T-helper 17 cell (primary cell): ENCODE measurements around the gene FCER2. TPM values are rescaled to one million over a fixed set of nuclear protein-coding genes. Genes with fewer than 3 reads are reported as not detected.

Experiments used
- ATAC-seq: fragments of 150-1000 bp; cut with Tn5 transposase; 2 replicates; pipeline ENCODE4 v1.10.0; 2021; ENCODE audit warnings: mild to moderate bottlenecking, moderate library complexity
- DNase-seq, 3 donors: peaks; one replicate each; pipeline versions ENCODE4 v3.0.0 to v3.0.0-alpha.2; 2020 to 2021
- H3K9me3 ChIP-seq: one replicate; pipeline ENCODE4 v1.7.0; 2013; ENCODE audit warnings: low read length, mild to moderate bottlenecking; ENCODE audit not compliant: control insufficient read depth, poor library complexity, severe bottlenecking
- H3K27ac Mint-ChIP-seq: one replicate; pipeline ENCODE4 v1.8.0; 2022; ENCODE audit warnings: mild to moderate bottlenecking, moderate library complexity, mixed read lengths
- H3K27me3 Mint-ChIP-seq: one replicate; pipeline ENCODE4 v1.8.0; 2022; ENCODE audit warnings: mixed read lengths
- H3K36me3 Mint-ChIP-seq: one replicate; pipeline ENCODE4 v1.8.0; 2022; ENCODE audit warnings: low read depth, mixed read lengths
- H3K4me1 Mint-ChIP-seq: one replicate; pipeline ENCODE4 v1.8.0; 2022; ENCODE audit warnings: mild to moderate bottlenecking, mixed read lengths
- H3K4me3 Mint-ChIP-seq: one replicate; pipeline ENCODE4 v1.8.0; 2022; ENCODE audit warnings: mild to moderate bottlenecking, moderate library complexity, mixed read lengths
- total RNA-seq, 4 donors: library from RNA in 2 of 4; stranded (reverse) in 2 of 4; gene quantifications; one replicate each; pipeline ENCODE4 v1.2.3 and lab custom pipeline; 2022 to 2026

Gene FCER2
- total RNA-seq, 2 donors from 2014 or later: 7.0 TPM; not detected in 1

DNA sequence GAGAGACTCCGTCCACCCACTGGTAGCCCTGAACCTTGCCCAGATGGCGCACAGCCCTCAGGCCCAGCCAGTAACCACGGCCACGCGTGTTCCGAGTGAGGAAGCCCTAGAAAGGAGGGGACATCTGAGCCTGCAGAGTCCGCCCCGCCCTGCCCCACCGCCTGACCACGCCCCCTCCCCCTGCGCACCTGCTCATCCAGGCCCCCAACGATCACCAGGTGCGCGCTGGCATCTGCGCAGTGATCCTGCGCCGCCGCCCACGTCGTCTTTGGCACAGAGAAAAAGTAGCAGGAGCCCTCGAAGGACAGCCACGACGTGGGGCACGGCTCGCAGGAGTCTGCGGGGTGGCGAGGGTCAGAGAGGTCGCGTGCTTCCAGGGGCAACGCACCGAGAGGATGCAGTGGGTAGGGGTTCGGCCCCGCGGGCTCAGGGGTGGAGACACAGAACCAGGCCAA lies 27.9 kb upstream of the FCER2 start:
- H3K4me1 Mint-ChIP-seq: peaks cover 10% of the 10 kb centered on the region
- peak; percentile 30 for ATAC-seq
- peaks cover 11% of the 10 kb centered on the region for H3K36me3 Mint-ChIP-seq
- H3K27ac Mint-ChIP-seq: no peak overlapping the region
- DNase-seq: no peak
- H3K4me3 Mint-ChIP-seq: peak overlapping the region; percentile 72
- H3K27me3 Mint-ChIP-seq: peaks cover 44% of the 10 kb centered on the region
- no peaks in the 10 kb centered on the region for H3K9me3 ChIP-seq

- peaks cover 40% of the 10 kb centered on the region for H3K27me3 Mint-ChIP-seq
- H3K4me3 Mint-ChIP-seq: peak overlapping the region; percentile 39
- H3K9me3 ChIP-seq: no peaks in the 10 kb centered on the region
- DNase-seq: no peak
- ATAC-seq: peak; percentile 52
- H3K27ac Mint-ChIP-seq: peak overlapping the region; percentile 32
- peaks cover 9% of the 10 kb centered on the region for H3K36me3 Mint-ChIP-seq
- H3K4me1 Mint-ChIP-seq: peaks cover 7% of the 10 kb centered on the region
These were observed 27.3 kb upstream of the FCER2 start for GRCh38 chr19:7729211-7729610.

- ATAC-seq (no peak), DNase-seq (no peak)
- H3K4me1 Mint-ChIP-seq: peaks cover 8% of the 10 kb centered on the region
- no peak overlapping the region for H3K27ac Mint-ChIP-seq
- H3K27me3 Mint-ChIP-seq: peaks cover 38% of the 10 kb centered on the region
- no peaks in the 10 kb centered on the region for H3K9me3 ChIP-seq
- no peak overlapping the region for H3K4me3 Mint-ChIP-seq
- H3K36me3 Mint-ChIP-seq: peaks cover 9% of the 10 kb centered on the region
These were observed 23.9 kb upstream of the FCER2 start for GRCh38 chr19:7725791-7726190.

DNA sequence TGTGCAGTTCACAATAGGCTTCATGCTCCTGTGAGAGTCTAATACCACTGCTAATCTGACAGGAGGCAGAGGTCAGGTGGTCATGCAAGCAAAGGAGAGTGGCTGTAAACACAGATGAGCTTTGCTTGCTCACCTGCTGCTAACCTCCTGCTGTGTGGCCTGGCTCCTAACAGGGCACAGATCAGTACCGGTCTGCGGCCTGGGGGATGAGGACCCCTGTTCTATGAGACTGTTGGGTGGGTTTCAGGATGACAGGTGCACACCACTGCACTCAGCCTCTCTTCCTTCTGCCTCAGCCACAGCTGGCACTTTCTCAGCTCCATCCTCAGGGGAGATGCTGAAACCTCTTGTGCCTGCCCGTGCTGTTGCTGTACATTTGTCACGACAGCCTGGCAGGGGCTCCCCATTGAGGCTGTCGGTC lies 20.3 kb upstream of the FCER2 start:
- no peaks in the 10 kb centered on the region for H3K9me3 ChIP-seq
- Mint-ChIP-seq H3K4me3 (no peak overlapping the region), H3K4me1 (peaks cover 2% of the 10 kb centered on the region), H3K27me3 (peaks cover 8% of the 10 kb centered on the region), H3K36me3 (no peaks in the 10 kb centered on the region), H3K27ac (no peak overlapping the region)
- no peak for ATAC-seq
- DNase-seq: no peak

DNA sequence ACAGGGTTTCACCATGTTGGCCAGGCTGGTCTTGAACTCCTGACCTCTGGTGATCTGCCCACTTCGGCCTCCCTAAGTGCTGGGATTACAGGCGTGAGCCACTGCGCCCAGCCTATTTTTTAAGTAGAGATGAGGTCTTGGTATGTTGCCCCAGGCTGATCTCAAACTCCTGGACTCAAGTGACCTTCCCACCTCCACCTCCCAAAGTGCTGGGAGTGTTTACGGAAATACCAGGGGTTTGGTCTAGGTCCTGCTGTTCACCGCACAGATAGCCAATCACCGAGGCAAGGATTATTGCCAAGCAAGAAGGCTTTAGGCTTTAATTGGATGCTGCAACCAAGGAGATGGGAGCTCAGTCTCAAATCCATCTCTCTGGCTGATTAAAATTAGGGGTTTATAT lies 18.4 kb upstream of the FCER2 start:
- Mint-ChIP-seq H3K36me3 (no peaks in the 10 kb centered on the region), H3K4me3 (no peak overlapping the region), H3K27ac (no peak overlapping the region), H3K4me1 (peaks cover 2% of the 10 kb centered on the region), H3K27me3 (peaks cover 7% of the 10 kb centered on the region)
- no peak for DNase-seq
- ATAC-seq: no peak
- no peaks in the 10 kb centered on the region for H3K9me3 ChIP-seq

- peaks cover 7% of the 10 kb centered on the region for H3K27me3 Mint-ChIP-seq
- peak overlapping the region; percentile 33 for H3K4me3 Mint-ChIP-seq
- peak overlapping the region; percentile 21 for H3K27ac Mint-ChIP-seq
- no peaks in the 10 kb centered on the region for H3K9me3 ChIP-seq
- ATAC-seq (peak; percentile 61), DNase-seq (no peak)
- H3K4me1 Mint-ChIP-seq: peaks cover 2% of the 10 kb centered on the region
- no peaks in the 10 kb centered on the region for H3K36me3 Mint-ChIP-seq
These were observed 16.7 kb upstream of the FCER2 start for GRCh38 chr19:7718668-7719067.

- DNase-seq (no peak), ATAC-seq (no peak)
- no peaks in the 10 kb centered on the region for H3K9me3 ChIP-seq
- H3K4me3 Mint-ChIP-seq: no peak overlapping the region
- H3K27me3 Mint-ChIP-seq: no peaks in the 10 kb centered on the region
- H3K27ac Mint-ChIP-seq: no peak overlapping the region
- H3K36me3 Mint-ChIP-seq: no peaks in the 10 kb centered on the region
- H3K4me1 Mint-ChIP-seq: no peaks in the 10 kb centered on the region
These were observed 14.8 kb upstream of the FCER2 start for GRCh38 chr19:7716762-7717161.

GRCh38 chr19:7715671-7716070 lies 13.7 kb upstream of the FCER2 start:
- ATAC-seq: no peak
- H3K36me3 Mint-ChIP-seq: no peaks in the 10 kb centered on the region
- DNase-seq: no peak
- H3K4me3 Mint-ChIP-seq: no peak overlapping the region
- H3K27me3 Mint-ChIP-seq: no peaks in the 10 kb centered on the region
- peaks cover 1% of the 10 kb centered on the region for H3K4me1 Mint-ChIP-seq
- no peaks in the 10 kb centered on the region for H3K9me3 ChIP-seq
- H3K27ac Mint-ChIP-seq: peak overlapping the region; percentile 19

DNA sequence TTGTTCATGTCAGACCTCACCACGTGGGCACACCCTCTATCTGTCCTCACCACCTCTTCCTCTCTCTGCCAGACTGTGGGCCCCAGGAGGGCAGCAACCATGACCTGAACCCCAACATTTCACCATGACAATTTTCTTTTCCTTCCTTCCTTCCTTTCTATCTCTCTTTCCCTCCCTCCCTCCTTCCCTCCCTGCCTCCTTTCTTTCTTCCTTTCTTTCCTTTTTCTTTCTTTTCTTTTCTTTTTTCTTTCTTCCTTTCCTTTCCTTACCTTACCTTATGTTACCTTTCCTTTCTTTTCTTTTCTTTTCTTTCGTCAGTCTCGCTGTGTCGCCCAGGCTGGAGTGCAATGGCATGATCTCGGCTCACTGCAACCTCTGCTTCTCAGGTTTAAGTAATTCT lies 8.7 kb upstream of the FCER2 start:
- Mint-ChIP-seq H3K27me3 (no peaks in the 10 kb centered on the region), H3K4me1 (peaks cover 26% of the 10 kb centered on the region), H3K36me3 (no peaks in the 10 kb centered on the region), H3K27ac (peak overlapping the region; percentile 41), H3K4me3 (no peak overlapping the region)
- H3K9me3 ChIP-seq: no peaks in the 10 kb centered on the region
- DNase-seq (no peak), ATAC-seq (no peak)

DNA sequence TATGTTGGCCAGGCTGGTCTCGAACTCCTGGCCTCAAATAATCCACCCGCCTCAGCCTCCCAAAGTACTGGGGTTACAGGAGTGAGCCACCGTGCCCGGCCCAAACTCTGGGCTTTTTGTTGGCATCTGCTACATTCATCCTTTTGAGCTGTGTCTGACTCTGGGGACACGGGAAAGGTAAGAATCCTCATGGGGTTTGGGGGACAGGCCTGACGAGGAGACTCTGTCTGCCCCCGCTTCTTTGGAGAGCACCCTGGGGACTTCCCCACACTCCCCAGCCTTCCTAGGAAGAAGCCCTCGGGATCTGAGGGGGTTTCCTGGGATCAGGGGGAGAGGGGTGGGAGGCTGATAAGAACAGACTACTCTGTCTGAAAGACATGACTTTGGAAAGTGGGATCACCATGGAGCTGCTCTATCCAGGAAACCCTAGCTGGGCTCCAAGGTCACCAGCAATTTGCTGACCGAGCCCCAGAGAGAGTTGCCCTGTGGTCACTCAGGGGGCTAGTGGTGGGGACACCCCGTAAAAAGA lies 8.1 kb upstream of the FCER2 start:
- ATAC-seq: no peak
- Mint-ChIP-seq H3K4me1 (peaks cover 29% of the 10 kb centered on the region), H3K27ac (peak overlapping the region; percentile 41)

DNA sequence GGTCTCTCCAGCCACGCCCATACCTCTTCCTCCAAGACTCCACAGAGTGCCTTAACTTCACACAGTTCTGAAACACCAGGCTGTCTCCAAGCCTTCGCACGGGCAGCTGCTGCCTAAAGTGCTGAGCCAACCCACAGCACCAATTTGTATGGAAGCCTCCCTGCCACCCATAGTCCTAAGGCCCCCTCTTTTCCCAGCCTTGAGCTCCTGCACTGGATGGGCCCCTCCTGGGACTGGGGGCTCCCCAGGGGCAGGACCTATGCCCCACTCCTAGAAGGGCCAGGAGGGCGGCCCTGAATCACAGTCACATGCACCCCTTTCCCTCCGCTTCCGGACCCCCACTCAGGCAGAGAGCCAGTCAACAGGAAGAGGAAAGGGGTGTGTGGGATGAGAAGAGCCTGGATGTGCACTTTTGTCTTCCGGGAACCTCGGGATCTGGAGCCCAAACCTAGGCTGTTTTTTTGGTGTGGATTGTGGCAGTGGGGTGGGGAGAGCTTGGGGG lies 5.1 kb upstream of the FCER2 start:
- Mint-ChIP-seq H3K4me3 (peak overlapping the region; percentile 56), H3K4me1 (peaks cover 41% of the 10 kb centered on the region)

More for the DNA sequence above, 8.1 kb upstream of the FCER2 start:
- no peaks in the 10 kb centered on the region for H3K9me3 ChIP-seq
- H3K27me3 Mint-ChIP-seq: no peaks in the 10 kb centered on the region
- DNase-seq: no peak
- no peaks in the 10 kb centered on the region for H3K36me3 Mint-ChIP-seq
- no peak overlapping the region for H3K4me3 Mint-ChIP-seq

GRCh38 chr19:7706188-7706954 lies 4.4 kb upstream of the FCER2 start:
- Mint-ChIP-seq H3K27ac (peak overlapping the region; percentile 95), H3K4me1 (peaks cover 41% of the 10 kb centered on the region), H3K36me3 (peaks cover 2% of the 10 kb centered on the region), H3K27me3 (no peaks in the 10 kb centered on the region), H3K4me3 (peak overlapping the region; percentile 85)
- ATAC-seq: no peak
- no peak for DNase-seq
- H3K9me3 ChIP-seq: no peaks in the 10 kb centered on the region

More for the DNA sequence above, 5.1 kb upstream of the FCER2 start:
- ATAC-seq (no peak), DNase-seq (no peak)
- H3K36me3 Mint-ChIP-seq: peaks cover 2% of the 10 kb centered on the region
- H3K27ac Mint-ChIP-seq: peak overlapping the region; percentile 95
- H3K27me3 Mint-ChIP-seq: no peaks in the 10 kb centered on the region
- no peaks in the 10 kb centered on the region for H3K9me3 ChIP-seq

DNA sequence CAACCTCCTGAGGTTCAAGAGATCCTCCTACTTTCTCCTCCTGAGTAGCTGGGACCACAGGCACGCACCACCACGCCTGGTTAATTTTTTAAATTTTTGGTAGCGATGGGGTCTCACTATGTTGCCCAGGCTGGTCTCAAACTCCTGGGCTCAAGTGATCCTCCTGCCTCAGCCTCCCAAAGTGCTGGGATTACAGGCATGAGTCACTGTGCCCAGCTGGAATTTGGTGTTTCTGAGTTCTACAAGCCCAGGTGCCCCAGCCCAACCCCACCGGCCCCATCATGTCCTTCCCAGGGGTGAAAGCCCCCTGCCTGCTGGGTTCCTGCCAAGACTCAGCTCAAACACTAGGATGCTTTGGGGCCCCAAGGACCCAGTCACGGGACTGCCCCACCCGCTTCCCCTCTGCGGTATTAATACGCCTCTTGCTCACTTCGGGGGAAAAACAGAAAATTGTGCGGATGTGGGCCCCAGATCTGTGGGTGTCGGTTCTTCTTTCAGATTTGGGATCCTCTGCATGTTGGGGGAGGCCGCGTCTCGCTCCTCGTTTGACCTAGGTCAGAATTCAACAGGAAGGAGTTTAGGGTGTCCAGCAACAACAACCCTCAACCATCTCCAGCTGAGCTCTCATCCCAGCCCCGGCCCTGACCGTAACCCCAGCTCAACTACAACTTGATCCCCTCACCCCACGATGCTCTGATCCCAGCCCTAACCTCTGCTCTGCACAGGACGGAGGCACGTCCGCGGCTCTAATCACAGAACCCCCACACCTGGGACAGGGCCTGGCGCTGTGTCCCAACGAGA lies 3.7 kb upstream of the FCER2 start:
- no peaks in the 10 kb centered on the region for H3K9me3 ChIP-seq
- Mint-ChIP-seq H3K27ac (peak overlapping the region; percentile 95), H3K4me3 (peak overlapping the region; percentile 85), H3K4me1 (peaks cover 39% of the 10 kb centered on the region), H3K27me3 (no peaks in the 10 kb centered on the region), H3K36me3 (peaks cover 2% of the 10 kb centered on the region)
- DNase-seq (peak; percentile 46 to 64 (median 63)), ATAC-seq (peak; percentile 97)
